Fibroblast of upper back skin (primary cell): ENCODE data around the gene NME5.

ENCODE experiments used
- DNase-seq: peaks from one replicate; pipeline ENCODE4 v3.0.0-alpha.2; 2013

The NME5 gene

DNA sequence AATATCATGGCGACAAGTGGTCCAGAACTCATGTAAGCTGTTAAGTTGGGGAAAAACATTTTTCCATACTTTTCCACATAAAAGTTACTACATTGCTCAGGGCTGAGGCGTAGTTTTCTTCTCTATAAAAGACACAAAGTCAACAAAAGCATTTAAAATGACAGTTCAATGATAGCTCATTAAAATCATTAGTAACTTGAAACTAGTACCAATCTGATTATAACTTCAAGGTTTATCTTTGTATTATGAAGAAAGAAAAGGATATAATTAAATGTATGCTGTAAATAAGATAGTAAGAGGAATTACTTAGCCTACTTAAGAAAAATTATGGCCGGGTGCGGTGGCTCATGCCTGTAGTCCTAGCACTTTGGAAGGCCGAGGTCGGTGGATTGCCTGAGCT is 9.9 kb downstream of the NME5 start:
- DNase-seq: no peak

DNA sequence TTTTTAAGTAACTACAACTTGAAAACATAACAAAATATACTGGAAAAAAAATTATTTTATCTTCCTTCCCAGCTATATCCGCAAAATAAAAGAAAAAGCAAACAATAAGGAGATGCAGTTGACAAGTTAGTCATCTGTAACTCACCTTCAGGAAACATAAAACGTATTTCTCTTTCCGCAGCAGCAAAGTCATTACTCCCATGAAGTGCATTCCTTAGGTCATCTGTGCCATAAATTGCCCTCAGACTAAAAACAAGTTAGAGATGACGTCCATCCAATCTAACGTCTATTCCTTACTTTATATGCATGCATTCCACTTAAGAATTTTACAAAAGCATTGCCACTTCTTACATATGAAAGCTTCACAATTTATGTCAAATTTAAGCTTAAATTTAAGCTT is 10.9 kb downstream of the NME5 start:
- no peak for DNase-seq

DNA sequence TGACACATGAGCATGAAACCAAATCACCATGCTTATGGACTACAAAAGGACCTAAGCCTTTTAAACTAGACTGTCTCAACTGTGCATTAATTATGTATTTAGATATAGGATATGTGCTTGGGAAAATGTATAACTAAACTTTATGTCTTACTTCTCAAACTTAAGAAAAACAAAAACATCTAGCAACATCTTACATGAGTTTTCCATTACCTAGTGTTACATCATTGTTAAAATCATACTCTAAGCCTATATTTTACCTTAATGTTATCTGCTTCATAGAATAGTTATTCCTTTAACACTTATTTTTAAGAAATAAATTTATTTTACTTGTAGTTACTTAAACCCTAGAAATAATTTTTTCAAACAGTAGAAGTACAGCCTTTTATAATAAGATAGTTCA is 24.0 kb downstream of the NME5 start:
- DNase-seq: no peak

DNA sequence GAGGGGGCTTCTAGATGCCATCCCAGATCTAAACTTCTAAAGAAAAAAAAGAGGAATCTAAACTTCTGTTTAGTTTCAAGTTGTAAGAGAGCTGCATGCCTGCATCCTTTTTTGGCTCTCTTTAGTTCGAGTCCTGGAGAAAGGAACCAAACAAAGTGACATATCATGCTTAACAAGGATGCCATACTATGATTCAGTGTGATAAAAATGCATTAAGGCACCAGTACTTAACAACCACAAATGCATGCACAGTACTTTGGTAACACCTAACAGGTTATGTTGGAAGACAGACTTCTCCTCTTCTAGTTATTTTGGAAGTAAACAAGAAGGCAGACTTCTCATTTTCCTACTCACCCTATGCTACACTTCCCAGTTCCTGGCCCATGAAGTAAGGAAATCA is 27.3 kb downstream of the NME5 start:
- peak; percentile 25 for DNase-seq

DNA sequence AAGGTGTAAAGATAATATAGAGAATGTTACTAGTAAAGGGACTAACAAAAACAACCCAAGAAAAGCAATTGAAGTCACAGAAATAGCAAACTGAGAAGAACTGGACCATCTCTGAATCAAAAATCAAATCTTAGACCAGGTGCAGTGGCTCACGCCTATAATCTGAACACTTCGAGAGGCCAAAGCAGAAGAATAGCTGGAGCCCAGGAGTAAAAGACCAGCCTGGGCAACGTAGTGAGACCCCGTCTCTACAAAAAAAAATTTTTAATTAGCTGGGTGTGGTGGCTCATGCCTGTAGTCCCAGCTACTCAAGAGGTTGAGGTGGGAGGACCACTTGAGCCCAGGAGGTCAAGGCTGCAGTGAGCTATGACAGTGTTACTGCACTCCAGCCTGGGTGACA is 28.0 kb downstream of the NME5 start:
- no peak for DNase-seq

DNA sequence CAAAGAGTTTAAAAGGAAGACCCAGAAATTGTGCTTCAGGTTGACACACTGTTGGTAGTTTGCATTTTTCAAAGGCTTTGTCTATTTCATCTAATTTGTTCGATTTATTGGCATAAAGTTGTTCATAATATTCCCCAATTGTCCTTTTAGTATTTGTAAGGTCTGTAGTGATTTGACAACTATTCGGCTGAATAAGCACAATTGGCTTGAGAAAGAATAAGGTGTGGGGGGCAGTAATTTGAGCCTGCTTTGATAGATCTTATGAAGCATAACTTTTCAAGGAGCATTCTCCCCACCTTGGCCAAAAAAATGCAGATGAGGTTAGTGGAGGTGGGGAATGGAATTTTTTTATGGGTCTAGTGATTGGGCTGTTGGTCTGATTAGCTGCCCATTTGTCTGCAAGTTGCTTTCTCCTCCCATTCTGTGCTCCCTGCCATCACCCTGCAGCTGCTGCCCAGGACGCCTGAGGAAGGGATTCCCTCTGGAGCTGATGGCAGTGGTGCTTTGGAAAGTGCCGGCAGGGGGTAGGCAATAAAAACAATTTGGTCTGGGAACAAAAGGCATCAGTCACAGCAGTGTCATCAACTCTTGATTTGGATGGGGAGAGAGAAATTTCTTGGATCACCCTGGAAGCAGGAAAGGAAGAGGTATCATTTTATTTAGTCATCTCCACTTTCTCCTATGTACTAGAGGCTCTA is 28.8 kb downstream of the NME5 start:
- DNase-seq: peak; percentile 5

DNA sequence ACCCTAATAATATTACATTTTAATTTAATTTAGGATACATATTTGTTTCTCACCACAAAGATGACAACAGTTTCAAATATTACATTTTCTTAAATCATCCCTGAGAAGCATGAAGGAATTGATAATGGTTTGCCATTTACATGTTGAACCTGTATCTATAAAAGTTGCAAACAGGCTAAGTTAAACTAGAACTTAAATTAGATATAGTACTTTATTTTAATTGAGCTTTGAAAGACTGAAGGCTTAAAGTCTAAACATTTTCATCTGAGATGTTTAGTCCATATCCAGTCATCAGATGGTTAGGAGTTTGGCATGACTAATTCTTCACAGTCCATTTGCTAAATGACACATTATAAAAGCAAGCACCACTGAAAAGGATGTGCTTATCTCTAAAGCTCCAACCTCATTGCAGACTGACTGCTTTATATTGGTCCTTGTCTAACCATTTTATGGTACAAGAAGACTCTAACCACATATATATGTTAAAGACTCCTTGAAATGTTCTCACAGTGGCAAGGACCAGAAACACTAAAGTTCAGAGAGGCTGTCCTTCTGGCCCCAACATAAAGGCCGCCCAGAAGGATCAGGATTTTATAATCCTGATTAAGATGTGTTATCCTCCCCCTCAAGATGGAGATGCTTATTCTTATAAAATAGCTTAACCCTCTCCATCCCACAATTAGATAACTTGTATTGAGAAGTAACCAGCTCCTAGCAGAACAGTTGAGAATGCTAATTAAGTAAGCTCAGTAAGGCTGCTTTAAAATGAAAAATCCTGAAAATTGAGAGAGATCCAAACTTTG is 29.6 kb downstream of the NME5 start:
- no peak for DNase-seq

DNA sequence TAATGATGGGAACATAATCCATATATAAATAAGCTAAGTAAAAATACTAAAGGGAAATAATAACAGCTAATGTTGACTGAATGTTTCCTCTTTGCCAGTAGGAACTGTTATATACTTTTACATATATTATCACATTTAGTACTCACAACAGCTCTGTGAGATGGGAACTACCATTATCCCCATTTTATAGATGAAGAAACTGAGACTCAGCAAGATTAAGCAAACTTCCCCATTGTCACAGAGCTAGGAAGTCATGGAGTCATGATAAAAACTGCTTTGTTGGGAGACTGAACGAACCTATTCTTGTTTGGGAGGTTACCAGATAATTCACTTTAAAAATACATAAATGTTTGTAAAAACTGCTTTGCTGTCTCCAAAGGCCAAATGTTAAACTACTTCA is 32.0 kb downstream of the NME5 start:
- DNase-seq: no peak

DNA sequence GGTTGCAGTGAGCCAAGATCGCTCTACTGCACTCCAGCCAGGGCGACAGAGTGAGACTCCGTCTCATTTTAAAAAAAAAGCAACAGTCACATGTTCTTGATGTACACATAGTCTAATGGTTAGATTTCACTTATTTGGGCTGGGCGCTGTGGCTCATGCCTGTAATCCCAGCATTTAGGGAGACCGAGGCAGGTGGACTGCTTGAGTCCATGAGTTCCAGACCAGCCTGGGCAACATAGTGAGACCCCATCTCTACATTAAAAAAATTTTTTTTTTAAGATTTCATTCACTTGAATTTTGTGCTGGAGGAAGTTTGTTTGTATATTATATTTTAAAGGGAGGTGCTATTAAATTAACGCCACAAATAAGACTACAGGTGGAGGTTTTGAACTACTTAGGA is 33.5 kb downstream of the NME5 start:
- DNase-seq: no peak

DNA sequence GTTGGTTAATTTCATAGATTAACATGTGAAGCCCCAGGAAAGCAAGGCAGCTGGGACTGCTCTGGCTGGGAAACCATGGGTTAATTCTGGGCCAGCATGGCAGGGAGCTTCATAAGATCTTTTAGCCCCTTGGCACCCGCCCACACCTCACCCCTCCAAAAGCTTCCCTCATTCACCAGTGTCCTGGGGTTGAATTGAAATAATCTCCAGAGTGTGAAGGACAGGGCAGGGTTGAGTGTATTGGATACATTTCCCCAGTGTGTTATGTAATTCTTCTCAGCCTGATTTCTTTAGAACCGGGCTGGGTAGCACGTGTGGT is 36.0 kb downstream of the NME5 start:
- DNase-seq: no peak

DNA sequence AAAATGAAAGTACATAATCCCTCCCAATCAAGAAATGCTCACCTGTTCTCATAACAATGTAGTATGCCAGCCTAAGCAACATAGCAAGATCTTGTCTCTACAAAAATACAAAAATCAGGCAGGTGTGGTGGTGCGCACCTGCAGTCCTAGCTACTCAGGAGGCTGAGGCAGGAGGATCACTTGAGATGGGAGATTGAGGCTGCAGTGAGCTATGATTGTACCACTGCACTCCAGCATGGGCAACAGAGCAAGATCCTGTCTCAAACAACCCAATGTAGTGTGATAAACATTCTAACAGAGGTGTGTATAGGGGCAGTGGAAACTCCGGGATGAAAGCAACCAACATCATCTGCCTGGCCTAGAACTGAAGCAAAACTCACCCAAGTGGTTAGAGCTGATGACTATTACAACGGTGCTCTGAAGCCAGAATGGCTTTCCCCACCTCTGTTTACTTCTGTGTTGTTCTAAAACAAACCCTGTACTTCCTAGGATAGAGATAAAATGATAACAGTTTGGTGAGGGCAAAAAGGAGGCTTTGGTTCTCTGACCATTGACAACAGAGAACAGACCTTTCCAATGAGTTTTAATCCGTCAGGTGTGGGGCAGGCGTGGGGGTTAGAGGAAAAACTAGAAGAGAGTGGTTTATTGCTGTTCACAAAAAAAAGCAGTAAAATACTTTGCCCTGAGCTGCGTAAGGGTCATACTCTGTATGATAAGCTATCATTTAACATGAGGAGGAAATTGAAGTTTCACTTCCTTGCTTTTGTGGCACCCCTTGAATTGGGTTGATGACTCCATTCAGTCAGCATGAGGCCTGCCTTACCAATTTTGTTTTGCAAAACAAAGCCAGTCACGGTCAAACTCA is 36.5 kb downstream of the NME5 start:
- DNase-seq: no peak

DNA sequence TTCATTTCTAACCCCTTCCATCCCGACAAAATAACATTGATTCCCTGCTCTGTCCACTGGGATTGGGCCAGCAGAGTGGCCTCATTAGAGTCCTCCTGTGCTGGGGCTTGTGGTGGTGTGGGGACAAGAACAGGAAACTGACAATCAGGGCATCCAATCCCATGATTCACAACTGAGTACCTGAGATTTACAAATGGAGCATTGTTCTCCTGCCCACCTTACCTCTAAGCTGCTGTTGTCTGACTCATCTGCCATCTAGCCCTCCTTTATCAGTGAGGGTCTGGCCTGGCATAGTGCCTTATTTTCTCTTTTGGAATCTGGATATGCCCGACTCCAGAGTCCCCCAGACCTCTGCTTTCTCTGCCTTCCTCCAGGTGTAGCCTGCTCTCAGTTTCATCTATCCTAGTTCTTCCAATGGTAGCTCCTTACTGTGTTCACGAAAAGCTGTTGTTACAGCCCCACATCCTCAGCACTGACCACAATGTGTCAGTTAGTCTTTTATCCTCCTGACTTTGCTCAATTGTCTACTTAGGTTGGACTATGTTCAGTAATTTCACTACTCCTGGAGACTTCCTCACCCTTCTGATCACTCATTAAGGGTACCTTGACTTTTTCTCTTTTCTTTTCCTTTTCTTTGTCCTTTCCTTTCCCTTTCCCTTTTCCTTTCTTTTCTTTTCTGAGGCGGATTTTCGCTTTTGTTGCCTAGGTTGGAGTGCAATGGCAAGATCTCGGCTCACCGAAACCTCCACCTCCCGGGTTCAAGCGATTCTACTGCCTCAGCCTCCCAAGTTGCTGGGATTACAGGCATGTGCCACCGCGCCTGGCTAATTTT is 42.0 kb downstream of the NME5 start:
- DNase-seq: no peak

DNA sequence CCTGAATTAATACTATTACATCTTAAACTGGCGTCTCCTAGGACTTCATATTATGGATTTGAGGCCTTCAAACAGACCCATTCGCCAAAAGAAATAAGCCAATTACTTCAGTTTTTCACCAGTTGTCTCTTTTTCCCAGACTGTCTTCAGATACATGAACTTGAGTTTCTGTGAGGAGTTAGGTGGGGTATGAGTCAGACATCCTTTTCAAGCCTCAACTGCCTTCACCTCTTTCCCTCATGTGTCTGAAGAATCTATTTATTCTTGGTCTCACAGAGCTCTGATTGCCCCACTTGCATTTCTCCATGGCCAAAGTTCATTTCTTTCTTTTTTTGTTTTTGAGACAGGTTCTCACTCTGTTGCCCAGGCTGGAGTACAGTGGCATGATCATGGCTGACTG is 42.9 kb downstream of the NME5 start:
- no peak for DNase-seq

DNA sequence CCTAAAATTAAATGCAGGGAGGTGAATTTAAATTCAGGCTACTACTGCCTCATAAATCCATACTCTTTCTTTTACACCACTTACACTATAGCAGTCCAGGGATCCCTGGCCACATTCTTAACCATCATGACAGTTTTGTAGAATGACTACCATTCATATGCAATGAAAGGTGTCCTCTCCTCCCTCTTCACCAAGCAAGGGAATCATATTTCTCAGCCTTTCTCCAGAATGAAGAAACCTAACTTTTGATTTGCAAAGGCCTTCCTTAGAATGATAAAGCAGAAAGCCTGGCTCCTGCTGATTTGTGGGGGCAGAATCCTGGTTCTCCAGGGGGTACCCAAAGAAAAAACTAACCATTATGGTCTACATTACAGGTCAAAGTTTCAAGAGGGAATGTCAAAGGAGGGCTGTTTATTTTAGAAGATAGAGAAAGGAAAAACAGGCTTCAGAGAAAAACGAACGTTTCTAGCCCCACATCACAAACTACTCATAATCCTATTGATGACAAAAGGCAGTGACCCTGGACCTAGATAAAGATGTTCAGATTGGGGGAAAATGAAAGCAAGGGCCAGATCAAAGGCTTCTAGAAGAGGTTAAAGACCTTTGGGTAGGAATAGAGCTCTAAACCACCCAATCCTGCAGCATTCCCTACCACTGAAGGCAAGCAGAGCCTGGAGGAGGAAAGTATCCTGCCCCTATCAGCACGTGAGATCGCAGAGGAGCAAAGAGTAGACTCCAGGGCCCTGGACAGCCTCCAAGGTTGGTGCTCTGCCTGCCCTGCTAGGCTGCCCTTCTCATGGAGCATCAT is 43.9 kb downstream of the NME5 start:
- DNase-seq: no peak

DNA sequence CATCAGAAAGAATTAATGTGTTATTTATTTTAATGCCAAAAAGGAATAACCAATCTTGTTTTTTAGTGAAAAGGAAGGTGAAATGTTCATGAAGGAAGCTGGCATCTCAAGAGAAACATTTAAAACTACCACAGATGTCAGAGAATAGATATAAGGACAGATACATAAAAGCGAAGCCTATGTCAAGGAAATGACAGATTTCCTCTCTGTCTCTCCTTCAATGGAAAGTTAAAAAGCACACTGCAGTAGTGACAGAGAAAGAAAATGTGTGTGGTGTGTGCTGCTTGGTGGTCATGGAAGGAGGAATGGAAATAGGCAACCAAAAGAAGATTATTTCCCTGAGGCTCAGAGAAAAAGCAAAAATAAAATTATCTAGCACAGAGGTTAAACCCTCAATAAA is 46.2 kb downstream of the NME5 start:
- no peak for DNase-seq

DNA sequence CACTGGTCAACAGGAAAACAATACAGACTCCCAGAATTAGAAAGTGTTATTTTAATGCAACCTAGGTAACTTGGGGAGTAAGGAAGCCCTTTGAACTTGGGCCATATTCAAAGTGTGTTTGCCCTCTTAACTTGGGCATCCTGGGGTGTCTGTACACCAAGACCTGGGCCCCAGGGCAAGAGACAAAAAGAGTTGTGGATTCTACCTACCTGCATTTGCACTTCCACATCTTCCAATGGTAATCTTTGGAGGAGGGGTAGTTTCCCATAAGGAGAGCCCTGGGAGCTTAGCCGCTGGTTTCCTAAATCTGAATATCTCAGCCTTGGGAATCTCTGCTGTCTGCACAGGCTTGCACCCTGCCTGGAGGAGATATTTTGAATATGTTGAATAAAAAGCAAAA is 46.9 kb downstream of the NME5 start:
- DNase-seq: no peak

DNA sequence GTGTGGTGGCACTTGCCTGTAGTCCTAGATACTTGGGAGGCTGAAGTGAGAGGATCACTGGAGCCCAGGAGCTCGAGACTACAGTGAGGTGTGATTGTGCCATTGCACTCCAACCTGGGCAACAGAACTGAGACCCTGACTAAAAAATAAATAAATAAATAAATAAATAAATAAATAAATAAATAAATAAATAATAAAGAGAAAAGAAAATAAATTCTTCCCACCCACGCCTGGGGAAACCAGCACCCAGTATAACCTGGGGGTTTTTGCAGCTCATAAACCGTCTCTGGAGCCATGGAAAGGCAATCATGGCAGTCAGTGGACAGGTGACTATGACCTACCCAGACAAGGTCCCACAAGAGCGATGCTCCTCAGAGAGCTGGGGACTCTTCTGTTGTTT is 47.5 kb downstream of the NME5 start:
- DNase-seq: no peak

DNA sequence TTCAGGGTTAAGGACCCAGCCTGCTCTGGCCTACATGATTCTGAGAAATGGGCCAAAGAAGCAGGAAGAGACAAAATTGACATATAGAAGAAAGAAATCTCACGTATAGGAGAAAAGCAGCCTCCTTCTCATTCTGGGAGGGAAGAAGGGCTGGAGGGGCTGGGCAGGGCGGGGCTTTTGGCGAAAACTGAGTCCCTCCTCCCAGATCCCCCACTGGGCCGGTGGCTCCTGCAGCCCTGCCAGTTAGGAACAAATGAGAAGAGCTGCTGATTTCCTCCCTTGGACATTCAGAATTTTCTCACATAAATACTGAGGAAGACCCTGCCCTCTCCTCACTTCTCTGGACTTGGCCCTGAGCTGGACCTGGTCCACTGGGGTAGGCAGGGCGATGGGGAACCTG is 55.5 kb downstream of the NME5 start, which contains the start of gene WNT8A:
TSS of gene WNT8A (plus strand) at position 332 of the 400 bp plus-strand sequence. CDS start 95 bp downstream, outside the sequence.
- no peak for DNase-seq

DNA sequence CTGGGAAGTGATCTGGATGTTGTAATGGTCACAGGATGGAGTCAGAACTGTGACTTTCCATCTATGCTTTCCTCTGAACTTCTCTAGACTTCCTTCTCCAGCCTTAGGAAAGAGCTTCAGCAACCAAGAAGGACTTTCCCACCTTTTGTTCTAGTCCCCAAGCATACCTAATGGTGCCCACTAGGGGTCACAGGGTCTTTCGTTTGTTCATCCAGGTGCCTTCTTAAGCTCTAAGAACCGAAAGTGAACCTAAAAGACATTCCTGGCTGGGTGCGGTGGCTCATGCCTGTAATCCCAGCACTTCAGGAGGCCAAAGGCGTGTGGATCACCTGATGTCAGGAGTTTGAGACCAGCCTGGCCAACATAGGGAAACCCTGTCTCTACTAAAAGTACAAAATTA is 57.2 kb downstream of the NME5 start:
- DNase-seq: no peak

DNA sequence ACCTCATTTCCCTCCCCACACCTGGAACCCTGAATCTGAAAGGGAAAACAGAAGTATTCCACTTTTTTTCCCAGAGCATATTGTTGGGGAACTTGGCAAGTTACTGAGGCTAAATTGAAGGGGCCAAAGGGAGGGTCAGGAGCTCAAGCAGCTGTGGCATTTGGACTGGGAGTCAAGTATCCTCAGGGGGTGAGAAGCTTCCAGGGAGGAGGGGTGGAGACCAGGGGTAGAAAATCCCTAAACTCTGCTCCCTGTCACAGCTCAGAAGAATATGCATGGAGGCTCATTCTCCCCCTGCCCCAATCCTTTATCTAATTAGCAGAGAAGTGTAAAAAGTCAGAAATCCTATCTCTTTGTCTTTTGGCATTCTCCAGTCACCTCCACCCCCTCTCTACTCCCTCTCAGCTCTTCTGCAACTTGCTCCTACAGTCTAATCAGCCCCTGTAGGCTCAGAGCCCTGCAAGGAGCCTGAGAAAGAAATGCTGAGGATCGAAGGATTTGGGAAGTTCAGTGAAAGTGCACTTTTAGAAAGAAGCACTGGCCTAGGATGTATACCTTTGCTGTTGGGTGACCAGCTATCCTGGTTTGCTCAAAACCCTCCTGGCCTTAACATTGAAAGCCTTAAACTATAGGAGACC is 61.1 kb downstream of the NME5 start:
- no peak for DNase-seq

DNA sequence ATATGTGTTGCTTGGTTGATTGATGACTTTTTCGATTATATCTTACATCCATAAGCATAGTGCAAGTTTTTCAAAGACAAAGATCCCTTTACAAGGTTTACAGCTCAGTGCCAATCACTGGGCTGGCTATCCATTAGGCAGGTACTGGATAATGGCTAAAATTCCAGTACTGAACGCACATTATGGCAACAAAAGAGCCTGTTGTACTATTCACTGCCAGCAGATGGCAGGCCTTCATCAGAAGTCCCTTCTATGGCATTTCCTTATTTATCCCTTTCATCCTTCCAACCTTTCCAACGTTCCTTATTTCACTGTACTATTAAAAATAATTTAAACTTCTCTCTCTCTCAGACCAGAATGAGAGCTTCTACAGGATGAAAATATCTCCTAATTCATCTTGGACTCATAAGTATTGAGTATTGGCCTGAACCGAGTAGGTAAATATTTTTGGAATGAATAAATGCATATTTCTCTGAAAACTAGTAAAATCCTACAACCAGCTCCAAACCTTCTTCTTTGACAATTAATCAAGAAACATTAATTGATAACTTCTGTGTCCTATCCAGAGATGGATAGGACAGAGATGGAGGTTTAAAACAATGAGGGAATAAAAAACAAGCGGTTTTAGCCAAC is 62.0 kb downstream of the NME5 start:
- DNase-seq: peak; percentile 60
